HepG2 (cell line): ENCODE measurements around the gene P4HA1. TPM values are rescaled to one million over a fixed set of nuclear protein-coding genes. Genes with fewer than 3 reads are reported as not detected.
A peak's percentile ranks its signal among the peaks of the same experiment; 100 is the strongest.

Source experiments
- DNMT3B ChIP-seq: conservative IDR thresholded peaks from 2 replicates; pipeline ENCODE4 v1.6.1; 2016; ENCODE audit warnings: missing biosample characterization, control low read depth
- FOSL2 ChIP-seq: sonication (generic); formaldehyde crosslinking; IDR thresholded peaks from 2 replicates; pipeline ENCODE4 v1.4.0; 2020; ENCODE audit warnings: missing genetic modification reagents
- KMT2B ChIP-seq: IDR thresholded peaks from 2 replicates; pipeline ENCODE4 v1.6.1; 2016; ENCODE audit warnings: missing genetic modification reagents, missing compliant biosample characterization
- MED1 ChIP-seq: sonication (generic); formaldehyde crosslinking; IDR thresholded peaks from 2 replicates; pipeline ENCODE4 v1.4.0; 2020; ENCODE audit warnings: missing genetic modification reagents
- MEIS2 ChIP-seq: sonication (generic); formaldehyde crosslinking; IDR thresholded peaks from 2 replicates; pipeline ENCODE4 v1.9.0; 2021; ENCODE audit warnings: mild to moderate bottlenecking, missing genetic modification reagents
- MTA1 ChIP-seq: sonication (generic); formaldehyde crosslinking; IDR thresholded peaks from 2 replicates; pipeline ENCODE4 v1.4.0; 2020; ENCODE audit warnings: missing genetic modification reagents, mild to moderate bottlenecking, borderline replicate concordance
- NFIC ChIP-seq: IDR thresholded peaks from 2 replicates; pipeline ENCODE4 v1.6.1; 2012; ENCODE audit warnings: mild to moderate bottlenecking, low read length, inconsistent platforms
- PITX1 ChIP-seq: sonication (generic); formaldehyde crosslinking; IDR thresholded peaks from 2 replicates; pipeline ENCODE4 v1.5.1; 2020; ENCODE audit warnings: mild to moderate bottlenecking, missing genetic modification reagents
- SMAD3 ChIP-seq: sonication (generic); formaldehyde crosslinking; IDR thresholded peaks from 2 replicates; pipeline ENCODE4 v1.4.0; 2020; ENCODE audit warnings: missing genetic modification reagents
- SRF ChIP-seq: IDR thresholded peaks from 2 replicates; pipeline ENCODE4 v1.6.1; 2011; ENCODE audit warnings: mild to moderate bottlenecking, low read depth, low read length, moderate library complexity
- TARDBP ChIP-seq: sonication (generic); formaldehyde crosslinking; IDR thresholded peaks from 2 replicates; pipeline ENCODE4 v1.8.0; 2022; ENCODE audit warnings: mild to moderate bottlenecking, missing genetic modification reagents
- YEATS4 ChIP-seq: sonication (generic); formaldehyde crosslinking; IDR thresholded peaks from 2 replicates; pipeline ENCODE4 v1.4.0; 2020; ENCODE audit warnings: missing genetic modification reagents, borderline replicate concordance
- ZBTB38 ChIP-seq: sonication (generic); formaldehyde crosslinking; IDR thresholded peaks from 2 replicates; pipeline ENCODE4 v1.5.1; 2020; ENCODE audit warnings: mild to moderate bottlenecking, missing genetic modification reagents
- ZFY ChIP-seq: sonication (generic); formaldehyde crosslinking; IDR thresholded peaks from 2 replicates; pipeline ENCODE4 v1.4.0; 2020; ENCODE audit warnings: missing genetic modification reagents
- ZNF143 ChIP-seq: sonication (generic); formaldehyde crosslinking; IDR thresholded peaks from 2 replicates; pipeline ENCODE4 v1.4.0; 2020; ENCODE audit warnings: missing genetic modification reagents
- polyA plus RNA-seq, 8 experiments: library from polyadenylated mRNA; depleted of rRNA in 3 of 8; stranded (reverse) in 7 of 8; unstranded in 1 of 8; fragments of >200 nt; fragmentation: Illumina TruSeq in 4 of 8; extraction: Trizol in 4 of 8; gene quantifications; 2 replicates each; pipeline versions ENCODE4 v1.2.1 to v1.2.3, GENCODE V29; 2011 to 2016; ENCODE audit warnings: low read depth in 4 of 8, missing spikeins in 1 of 8, mixed read lengths in 1 of 8; ENCODE audit not compliant: insufficient read depth in 1 of 8
- total RNA-seq, 5 experiments: library from RNA; depleted of rRNA; stranded (reverse); fragments of >200 nt; fragmentation: Illumina TruSeq; extraction: Trizol; gene quantifications; 2 replicates each; pipeline ENCODE4 v1.2.3, GENCODE V29; 2016; ENCODE audit warnings: low read depth in 1 of 5
- TF ChIP-seq, protein P1 (sequence below): sonication (generic); formaldehyde crosslinking; IDR thresholded peaks from 2 replicates; pipeline ENCODE4 v1.4.0; 2020; ENCODE audit warnings: missing genetic modification reagents
- TF ChIP-seq, protein P2 (sequence below): IDR thresholded peaks from 2 replicates; pipeline ENCODE4 v1.4.0; 2020; ENCODE audit warnings: mild to moderate bottlenecking, missing genetic modification reagents
- TF ChIP-seq, protein P3 (sequence below): sonication (generic); formaldehyde crosslinking; IDR thresholded peaks from 2 replicates; pipeline ENCODE4 v1.5.1; 2020; ENCODE audit warnings: missing genetic modification reagents, mild to moderate bottlenecking, borderline replicate concordance
- TF ChIP-seq, protein P4 (sequence below): sonication (generic); formaldehyde crosslinking; IDR thresholded peaks from 2 replicates; pipeline ENCODE4 v1.5.0; 2020; ENCODE audit warnings: mild to moderate bottlenecking, missing genetic modification reagents, borderline replicate concordance

P4HA1 gene
- total and polyA plus RNA-seq, 2 of the 13 experiments (the other 11 are each of a cell fraction or from before 2014, with no cell fraction given), result 63.1 to 196 TPM

DNA sequence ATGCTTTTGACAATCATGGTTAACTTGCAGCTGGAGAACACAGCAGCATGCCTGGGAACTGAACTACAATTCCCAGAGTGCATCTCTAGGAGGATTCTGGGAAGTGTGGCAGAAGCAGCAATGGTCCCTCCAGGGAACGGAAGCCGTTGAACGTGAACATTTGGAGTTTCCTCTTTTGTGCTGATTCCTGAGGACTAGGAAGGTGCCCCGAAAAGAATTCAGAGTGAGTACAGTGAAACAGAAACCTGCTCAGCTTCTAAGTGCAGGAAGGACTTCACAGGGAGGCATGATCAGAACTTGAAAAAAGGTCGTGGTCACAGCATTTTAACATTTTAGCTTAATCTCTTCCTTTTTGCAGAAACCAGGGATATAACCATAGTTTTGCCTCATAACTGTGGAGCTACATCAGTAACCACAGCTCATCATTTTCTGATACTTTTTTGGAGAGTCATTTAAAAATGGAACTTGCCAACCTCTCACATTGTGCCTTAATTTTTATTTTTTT, 13.7 kb upstream of the P4HA1 start, which contains the start of gene NUDT13 (continued):
- TF ChIP-seq, protein P1, sequence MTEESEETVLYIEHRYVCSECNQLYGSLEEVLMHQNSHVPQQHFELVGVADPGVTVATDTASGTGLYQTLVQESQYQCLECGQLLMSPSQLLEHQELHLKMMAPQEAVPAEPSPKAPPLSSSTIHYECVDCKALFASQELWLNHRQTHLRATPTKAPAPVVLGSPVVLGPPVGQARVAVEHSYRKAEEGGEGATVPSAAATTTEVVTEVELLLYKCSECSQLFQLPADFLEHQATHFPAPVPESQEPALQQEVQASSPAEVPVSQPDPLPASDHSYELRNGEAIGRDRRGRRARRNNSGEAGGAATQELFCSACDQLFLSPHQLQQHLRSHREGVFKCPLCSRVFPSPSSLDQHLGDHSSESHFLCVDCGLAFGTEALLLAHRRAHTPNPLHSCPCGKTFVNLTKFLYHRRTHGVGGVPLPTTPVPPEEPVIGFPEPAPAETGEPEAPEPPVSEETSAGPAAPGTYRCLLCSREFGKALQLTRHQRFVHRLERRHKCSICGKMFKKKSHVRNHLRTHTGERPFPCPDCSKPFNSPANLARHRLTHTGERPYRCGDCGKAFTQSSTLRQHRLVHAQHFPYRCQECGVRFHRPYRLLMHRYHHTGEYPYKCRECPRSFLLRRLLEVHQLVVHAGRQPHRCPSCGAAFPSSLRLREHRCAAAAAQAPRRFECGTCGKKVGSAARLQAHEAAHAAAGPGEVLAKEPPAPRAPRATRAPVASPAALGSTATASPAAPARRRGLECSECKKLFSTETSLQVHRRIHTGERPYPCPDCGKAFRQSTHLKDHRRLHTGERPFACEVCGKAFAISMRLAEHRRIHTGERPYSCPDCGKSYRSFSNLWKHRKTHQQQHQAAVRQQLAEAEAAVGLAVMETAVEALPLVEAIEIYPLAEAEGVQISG (CRISPR knock-in tag), result peak; percentile 96
- TF ChIP-seq, protein P2, sequence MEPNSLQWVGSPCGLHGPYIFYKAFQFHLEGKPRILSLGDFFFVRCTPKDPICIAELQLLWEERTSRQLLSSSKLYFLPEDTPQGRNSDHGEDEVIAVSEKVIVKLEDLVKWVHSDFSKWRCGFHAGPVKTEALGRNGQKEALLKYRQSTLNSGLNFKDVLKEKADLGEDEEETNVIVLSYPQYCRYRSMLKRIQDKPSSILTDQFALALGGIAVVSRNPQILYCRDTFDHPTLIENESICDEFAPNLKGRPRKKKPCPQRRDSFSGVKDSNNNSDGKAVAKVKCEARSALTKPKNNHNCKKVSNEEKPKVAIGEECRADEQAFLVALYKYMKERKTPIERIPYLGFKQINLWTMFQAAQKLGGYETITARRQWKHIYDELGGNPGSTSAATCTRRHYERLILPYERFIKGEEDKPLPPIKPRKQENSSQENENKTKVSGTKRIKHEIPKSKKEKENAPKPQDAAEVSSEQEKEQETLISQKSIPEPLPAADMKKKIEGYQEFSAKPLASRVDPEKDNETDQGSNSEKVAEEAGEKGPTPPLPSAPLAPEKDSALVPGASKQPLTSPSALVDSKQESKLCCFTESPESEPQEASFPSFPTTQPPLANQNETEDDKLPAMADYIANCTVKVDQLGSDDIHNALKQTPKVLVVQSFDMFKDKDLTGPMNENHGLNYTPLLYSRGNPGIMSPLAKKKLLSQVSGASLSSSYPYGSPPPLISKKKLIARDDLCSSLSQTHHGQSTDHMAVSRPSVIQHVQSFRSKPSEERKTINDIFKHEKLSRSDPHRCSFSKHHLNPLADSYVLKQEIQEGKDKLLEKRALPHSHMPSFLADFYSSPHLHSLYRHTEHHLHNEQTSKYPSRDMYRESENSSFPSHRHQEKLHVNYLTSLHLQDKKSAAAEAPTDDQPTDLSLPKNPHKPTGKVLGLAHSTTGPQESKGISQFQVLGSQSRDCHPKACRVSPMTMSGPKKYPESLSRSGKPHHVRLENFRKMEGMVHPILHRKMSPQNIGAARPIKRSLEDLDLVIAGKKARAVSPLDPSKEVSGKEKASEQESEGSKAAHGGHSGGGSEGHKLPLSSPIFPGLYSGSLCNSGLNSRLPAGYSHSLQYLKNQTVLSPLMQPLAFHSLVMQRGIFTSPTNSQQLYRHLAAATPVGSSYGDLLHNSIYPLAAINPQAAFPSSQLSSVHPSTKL (CRISPR knock-in tag), result peak; percentile 39; the same call in 1 of the 2 replicates
- peak; percentile 76; the same call in 1 of the 2 replicates for TF ChIP-seq SMAD3 (CRISPR knock-in tag)
- TF ChIP-seq ZFY (CRISPR knock-in tag), result peak; percentile 57
- TF ChIP-seq MED1, result peak; percentile 41; the same call in 1 of the 2 replicates
- TF ChIP-seq SRF, result peak; percentile 51; the same call in 1 of the 2 replicates
- TF ChIP-seq FOSL2 (CRISPR knock-in tag), result peak; percentile 50
- TF ChIP-seq KMT2B (CRISPR knock-in tag), result peak; percentile 71; the same call in 1 of the 2 replicates
- TF ChIP-seq, protein P3, sequence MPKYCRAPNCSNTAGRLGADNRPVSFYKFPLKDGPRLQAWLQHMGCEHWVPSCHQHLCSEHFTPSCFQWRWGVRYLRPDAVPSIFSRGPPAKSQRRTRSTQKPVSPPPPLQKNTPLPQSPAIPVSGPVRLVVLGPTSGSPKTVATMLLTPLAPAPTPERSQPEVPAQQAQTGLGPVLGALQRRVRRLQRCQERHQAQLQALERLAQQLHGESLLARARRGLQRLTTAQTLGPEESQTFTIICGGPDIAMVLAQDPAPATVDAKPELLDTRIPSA (CRISPR knock-in tag), result no peak
- TF ChIP-seq MEIS2 (CRISPR knock-in tag), result 0 out of 2 replicates have a peak, but pooled peaks have one; percentile 20
- no peak for TF ChIP-seq MTA1 (CRISPR knock-in tag)
- no peak for TF ChIP-seq ZBTB38 (CRISPR knock-in tag)
- TF ChIP-seq NFIC, result peak; percentile 61; the same call in 1 of the 2 replicates
- peak; percentile 42; the same call in 1 of the 2 replicates for TF ChIP-seq DNMT3B (CRISPR knock-in tag)
- peak; percentile 44; the same call in 1 of the 2 replicates for TF ChIP-seq TARDBP (CRISPR knock-in tag)
- TF ChIP-seq ZNF143 (CRISPR knock-in tag), result peak; percentile 100
- TF ChIP-seq YEATS4, result peak; percentile 22; the same call in 1 of the 2 replicates
- TF ChIP-seq PITX1, result peak; percentile 19; the same call in 1 of the 2 replicates
- TF ChIP-seq, protein P4, sequence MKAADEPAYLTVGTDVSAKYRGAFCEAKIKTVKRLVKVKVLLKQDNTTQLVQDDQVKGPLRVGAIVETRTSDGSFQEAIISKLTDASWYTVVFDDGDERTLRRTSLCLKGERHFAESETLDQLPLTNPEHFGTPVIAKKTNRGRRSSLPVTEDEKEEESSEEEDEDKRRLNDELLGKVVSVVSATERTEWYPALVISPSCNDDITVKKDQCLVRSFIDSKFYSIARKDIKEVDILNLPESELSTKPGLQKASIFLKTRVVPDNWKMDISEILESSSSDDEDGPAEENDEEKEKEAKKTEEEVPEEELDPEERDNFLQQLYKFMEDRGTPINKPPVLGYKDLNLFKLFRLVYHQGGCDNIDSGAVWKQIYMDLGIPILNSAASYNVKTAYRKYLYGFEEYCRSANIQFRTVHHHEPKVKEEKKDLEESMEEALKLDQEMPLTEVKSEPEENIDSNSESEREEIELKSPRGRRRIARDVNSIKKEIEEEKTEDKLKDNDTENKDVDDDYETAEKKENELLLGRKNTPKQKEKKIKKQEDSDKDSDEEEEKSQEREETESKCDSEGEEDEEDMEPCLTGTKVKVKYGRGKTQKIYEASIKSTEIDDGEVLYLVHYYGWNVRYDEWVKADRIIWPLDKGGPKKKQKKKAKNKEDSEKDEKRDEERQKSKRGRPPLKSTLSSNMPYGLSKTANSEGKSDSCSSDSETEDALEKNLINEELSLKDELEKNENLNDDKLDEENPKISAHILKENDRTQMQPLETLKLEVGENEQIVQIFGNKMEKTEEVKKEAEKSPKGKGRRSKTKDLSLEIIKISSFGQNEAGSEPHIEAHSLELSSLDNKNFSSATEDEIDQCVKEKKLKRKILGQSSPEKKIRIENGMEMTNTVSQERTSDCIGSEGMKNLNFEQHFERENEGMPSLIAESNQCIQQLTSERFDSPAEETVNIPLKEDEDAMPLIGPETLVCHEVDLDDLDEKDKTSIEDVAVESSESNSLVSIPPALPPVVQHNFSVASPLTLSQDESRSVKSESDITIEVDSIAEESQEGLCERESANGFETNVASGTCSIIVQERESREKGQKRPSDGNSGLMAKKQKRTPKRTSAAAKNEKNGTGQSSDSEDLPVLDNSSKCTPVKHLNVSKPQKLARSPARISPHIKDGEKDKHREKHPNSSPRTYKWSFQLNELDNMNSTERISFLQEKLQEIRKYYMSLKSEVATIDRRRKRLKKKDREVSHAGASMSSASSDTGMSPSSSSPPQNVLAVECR, result peak; percentile 71; the same call in 1 of the 2 replicates
